GM21515 (cell line): Measurements from ENCODE around the gene PDZD4.

ENCODE experiments used
- ATAC-seq: cut with Tn5 transposase; IDR thresholded peaks from one replicate; pipeline ENCODE4 v1.9.1; 2021; ENCODE audit not compliant: unreplicated experiment

PDZD4 gene

GRCh38 chrX:153814591-153815315 is 15.6 kb downstream of the PDZD4 start:
- no peak for ATAC-seq

GRCh38 chrX:153813161-153813560 is 17.2 kb downstream of the PDZD4 start:
- ATAC-seq = no peak

- no peak for ATAC-seq
Observed at GRCh38 chrX:153812220-153812619, 18.1 kb downstream of the PDZD4 start.

DNA sequence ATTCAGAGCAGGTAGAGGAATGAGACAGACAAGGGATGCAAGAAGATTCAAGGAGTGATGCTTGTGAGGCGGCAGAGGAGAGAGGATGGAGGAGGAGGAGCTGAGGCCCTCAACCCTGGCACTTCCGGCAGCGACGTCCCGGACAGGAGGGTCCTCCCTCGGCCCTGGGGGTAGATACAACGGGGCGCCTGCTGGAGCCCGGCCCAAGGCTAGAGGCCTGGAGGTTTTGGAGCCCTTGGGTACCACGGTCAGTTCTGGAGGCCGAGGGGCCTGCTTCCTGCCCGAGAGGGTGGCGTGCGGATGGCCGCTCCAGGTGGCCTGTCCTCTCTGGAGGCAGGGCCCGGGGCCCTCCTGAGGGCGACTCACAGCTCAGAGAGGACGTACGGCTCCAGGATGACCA is 22.4 kb downstream of the PDZD4 start:
- no peak for ATAC-seq

- no peak for ATAC-seq
Observed at GRCh38 chrX:153806999-153807575, 23.3 kb downstream of the PDZD4 start.

GRCh38 chrX:153805436-153805835 is 24.9 kb downstream of the PDZD4 start:
- ATAC-seq = no peak

- no peak for ATAC-seq
Observed at GRCh38 chrX:153804621-153805020, 25.7 kb downstream of the PDZD4 start.

GRCh38 chrX:153804100-153804595 is 26.2 kb downstream of the PDZD4 start:
- ATAC-seq = no peak

- ATAC-seq = no peak
Observed at GRCh38 chrX:153803211-153804099, 26.9 kb downstream of the PDZD4 start.

DNA sequence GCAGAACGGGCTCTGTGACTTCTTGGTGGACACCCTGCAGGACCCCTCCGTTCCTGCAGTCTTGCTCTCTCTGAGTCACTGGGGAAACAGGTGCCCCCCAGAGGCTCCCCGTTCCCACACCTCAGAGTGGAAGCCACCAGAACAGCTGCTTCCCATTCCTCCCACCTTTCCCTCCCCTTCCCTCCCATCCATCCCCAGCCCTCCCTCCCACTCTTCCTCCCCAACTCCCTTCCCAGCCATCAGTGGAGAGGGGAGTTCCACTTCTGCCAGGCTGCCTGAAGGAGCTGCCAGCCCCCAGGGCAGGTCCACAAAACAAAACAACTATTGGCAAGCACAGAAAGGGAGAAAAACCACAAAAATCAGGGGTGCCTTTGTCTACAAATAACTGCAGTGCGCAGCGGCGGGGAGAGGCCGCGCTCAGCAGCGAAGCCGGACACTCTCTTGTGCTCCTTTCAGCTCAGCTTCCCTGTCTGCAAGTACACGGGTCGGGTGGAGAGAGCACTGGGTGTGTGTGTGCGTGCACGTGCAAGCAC is 27.8 kb downstream of the PDZD4 start:
- ATAC-seq = no peak

GRCh38 chrX:153801669-153802068 is 28.7 kb downstream of the PDZD4 start:
- no peak for ATAC-seq

DNA sequence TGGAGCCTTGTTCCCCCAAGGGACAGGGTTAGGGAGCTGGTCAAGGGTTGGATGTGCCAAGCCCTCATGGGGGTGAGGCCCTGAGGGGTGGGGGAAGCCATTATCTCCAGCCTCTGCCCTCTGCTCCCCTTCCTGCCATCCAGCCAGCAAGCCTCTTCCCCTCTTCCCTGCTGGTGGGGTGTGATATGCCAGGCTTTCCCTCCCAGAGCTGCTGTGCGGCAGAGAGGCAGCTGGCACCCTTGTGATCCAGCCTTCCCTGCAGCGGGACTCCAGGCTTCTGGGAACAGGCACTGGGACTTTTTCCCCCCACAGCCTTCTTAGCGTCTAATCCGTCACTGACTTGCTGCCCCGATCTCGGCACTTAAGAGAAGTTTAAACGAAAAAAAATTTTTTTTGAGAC is 29.6 kb downstream of the PDZD4 start:
- no peak for ATAC-seq

DNA sequence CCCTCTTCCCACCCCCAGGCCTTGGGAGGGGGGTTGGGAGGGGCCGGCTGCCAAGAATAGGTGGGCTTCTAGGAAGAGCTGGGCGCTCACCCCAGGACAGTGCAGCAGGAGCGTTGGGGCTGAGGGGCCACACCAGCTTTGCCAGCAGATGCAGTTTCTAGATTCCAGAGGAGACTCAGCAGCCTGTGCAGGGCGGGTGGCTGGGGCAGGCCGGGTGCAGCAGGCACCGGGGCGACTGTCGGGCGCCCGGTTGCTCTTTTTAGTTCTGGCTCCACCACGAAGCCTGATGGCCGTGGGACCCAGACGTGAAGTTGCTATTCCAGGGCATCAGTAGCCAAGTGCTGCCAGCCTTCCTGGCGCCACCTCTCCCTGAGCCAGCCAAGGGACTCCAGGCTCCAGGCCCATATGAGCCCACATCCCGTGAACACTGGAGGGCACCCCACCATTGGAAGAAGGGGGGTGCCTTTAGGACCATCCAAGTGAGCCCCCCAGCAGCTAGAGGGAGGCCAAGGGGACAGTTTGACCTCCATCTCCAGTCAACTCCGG is 30.1 kb downstream of the PDZD4 start:
- ATAC-seq = no peak

DNA sequence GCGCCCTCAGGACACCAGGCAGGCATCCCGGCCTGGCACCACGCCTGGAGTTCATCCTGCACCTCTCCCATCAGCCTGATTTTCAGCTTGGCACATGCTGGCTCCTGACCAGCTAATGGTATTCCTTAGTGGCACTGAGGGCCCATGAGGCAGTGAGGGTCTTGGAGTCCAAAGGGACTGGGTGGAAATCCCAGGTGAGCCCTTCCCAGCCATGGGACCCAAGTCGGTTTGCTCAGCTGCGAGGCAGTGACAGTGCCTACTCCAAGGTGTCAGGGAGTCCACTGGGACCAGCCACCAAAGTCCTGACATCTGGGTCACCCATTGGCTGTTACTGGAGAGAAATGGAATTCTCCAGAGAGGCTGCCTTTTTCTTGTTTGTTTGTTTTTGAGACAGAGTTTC is 31.0 kb downstream of the PDZD4 start:
- no peak for ATAC-seq

DNA sequence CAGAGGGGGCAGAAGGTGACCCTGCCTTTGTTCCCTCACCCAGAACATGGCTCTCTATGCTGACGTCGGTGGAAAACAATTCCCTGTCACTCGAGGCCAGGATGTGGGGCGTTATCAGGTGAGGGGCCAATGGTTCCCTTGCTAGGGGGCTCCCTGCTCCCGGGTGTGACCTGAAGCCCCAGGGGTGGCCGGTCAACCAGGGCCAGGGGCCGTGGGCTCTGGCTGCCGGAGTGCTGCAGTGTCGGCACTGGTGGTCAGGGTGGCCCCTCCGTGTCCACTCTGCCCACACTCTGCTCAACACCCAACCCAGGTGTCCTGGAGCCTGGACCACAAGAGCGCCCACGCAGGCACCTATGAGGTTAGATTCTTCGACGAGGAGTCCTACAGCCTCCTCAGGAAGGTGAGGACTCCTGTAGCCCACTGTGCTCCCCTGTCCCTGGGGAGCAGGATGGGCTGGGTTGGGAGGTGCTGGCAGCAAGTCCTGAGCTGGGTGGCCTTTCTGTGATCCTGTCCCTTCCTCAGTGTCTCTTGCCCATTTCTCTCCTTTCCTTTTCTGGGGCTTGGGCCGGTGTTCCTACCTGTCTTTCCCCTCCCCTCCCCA is 32.8 kb downstream of the PDZD4 start:
- ATAC-seq = no peak

DNA sequence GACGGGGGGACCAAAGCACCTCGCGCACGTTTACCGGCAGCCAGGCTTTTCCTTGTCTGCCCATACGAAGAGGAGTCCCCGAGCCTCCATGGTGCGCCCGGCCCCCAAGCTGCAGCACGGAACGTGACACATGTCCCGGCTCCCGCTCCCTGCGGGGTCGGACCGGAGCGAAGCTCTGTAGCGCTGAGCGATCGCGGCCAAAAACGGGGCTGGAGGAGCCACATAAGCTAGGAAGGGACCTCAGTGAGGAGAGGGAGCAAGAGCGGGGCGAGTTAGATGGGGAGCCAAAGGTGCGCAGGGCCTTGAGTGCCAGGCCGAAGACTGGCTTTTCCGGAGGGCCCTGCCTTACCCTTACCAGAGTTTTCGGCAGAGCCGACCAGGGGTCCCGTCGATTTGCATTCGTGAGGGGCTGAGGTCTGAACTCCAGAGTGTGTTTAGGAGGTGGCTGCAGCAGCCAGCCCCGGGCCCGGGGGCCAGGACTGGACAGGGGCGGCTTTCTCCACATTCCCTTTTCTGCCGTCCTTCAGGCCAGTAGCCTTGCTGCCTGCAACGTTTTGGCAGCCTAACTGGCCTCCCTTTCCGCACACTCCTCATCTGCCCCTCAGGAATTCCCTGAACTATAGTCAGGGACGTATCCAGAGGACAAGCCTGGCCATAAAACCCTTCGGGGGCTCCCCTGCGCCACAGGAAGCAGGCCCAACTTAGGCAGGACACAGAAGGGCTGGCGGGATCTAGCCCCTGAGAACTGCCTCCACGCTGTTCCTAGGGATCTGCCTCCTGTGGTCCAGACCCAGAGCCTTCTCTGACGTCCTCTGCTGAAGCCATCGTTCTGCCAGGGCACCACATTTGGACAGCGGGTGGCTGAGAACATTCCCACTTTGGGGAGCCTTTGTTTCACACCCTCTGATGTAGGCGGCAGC is 35.2 kb downstream of the PDZD4 start:
- ATAC-seq = no peak

DNA sequence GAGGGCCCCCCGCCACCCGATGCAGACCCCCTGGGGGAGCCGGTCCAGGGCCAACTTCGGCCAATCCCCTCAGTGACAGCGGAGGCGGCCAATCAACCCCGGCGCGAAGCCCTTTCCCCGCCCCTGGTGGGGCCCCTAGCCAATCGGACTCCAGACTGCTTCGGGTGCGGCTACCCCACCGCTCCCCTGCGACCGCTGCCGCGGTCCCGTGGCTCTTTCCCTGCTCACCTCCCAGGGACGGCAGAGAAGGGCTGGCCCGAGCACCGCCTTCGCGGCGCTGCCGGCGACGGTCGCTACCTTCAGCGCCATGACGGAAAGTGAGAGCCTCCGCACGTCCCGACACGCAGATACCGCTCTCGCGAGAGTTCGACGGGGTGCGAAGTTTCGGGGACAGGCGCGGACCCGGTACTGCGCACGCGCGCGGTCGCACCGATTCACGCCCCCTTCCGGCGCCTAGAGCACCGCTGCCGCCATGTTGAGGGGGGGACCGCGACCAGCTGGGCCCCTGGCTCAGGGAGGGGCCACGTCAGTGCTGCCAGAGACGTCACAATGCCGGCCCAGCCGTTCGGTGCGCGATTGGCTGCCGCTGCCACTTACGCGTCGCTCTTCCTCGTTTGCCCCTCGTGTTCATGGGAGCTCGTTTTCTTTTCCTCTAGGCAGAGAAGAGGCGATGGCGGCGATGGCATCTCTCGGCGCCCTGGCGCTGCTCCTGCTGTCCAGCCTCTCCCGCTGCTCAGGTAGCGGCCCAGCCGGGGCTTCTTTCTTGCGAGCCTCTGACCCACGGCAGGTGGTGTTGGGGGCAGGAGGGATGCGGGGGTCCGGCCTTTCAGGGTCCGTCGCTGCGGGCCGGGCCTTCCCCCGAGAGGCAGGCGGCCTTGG is 36.1 kb downstream of the PDZD4 start, which contains the start of the genes IDH3G and SSR4:
TSS of gene IDH3G (minus strand) at position 358 of the 879 bp plus-strand sequence. CDS start at position 309, 49 bp downstream.
TSS of gene SSR4 (plus strand) at position 651 of the 879 bp plus-strand sequence. CDS start at position 671, 20 bp downstream.
- ATAC-seq = peak; percentile 90

- no peak for ATAC-seq
Observed at GRCh38 chrX:153793291-153793690, 37.1 kb downstream of the PDZD4 start.
